SK-N-SH (cell line): ENCODE measurements around the gene DNM2. TPM values are rescaled to one million over a fixed set of nuclear protein-coding genes. Genes with fewer than 3 reads are reported as not detected.

Experiments
- CTCF ChIA-PET: fragments of 300-600, 350-600 bp; formaldehyde crosslinking; extraction: SDS; loops from one replicate; lab custom pipeline; 2021; lab: Yijun Ruan, JAX
- POLR2A ChIA-PET: fragments of 350-600 bp; sonication (Branson Sonifier 250); formaldehyde crosslinking; extraction: SDS; loops from one replicate; lab custom pipeline; 2020; ENCODE audit warnings: antibody characterized with exemption, inconsistent platforms; lab: Yijun Ruan, JAX
- DNase-seq: peaks from one replicate; pipeline ENCODE4 v3.0.0; 2012
- H2AFZ ChIP-seq: fragments of 200-600 bp; sonication (generic); 2 replicates; pipeline ENCODE4 v1.8.1; 2016; ENCODE audit warnings: antibody characterized with exemption, mild to moderate bottlenecking, low read depth
- H3F3A ChIP-seq: fragments of 200-600 bp; sonication (generic); replicated peaks from 2 replicates; pipeline ENCODE3; 2016; ENCODE audit warnings: antibody characterized with exemption, mild to moderate bottlenecking; ENCODE audit not compliant: insufficient read depth
- H3K27ac ChIP-seq, 2 experiments: fragments of 200-500 bp in 1 of 2; fragments of 200-600 bp in 1 of 2; sonication (Bioruptor generic) in 1 of 2; sonication (generic), shearing (Covaris generic) in 1 of 2; 2 replicates each; pipeline versions ENCODE4 v1.5.1 to v1.6.1; 2014 to 2016; ENCODE audit warnings: low read depth in 2 of 2, inconsistent platforms in 1 of 2, low read length in 1 of 2, mild to moderate bottlenecking in 1 of 2, mixed read lengths in 1 of 2
- H3K27me3 ChIP-seq: fragments of 200-600 bp; sonication (generic), shearing (Covaris generic); 2 replicates; pipeline ENCODE4 v1.6.1; 2016; ENCODE audit warnings: mixed run types; ENCODE audit not compliant: insufficient read depth
- H3K36me3 ChIP-seq, 2 experiments: fragments of 200-500 bp in 1 of 2; fragments of 200-600 bp in 1 of 2; sonication (Bioruptor generic) in 1 of 2; sonication (generic) in 1 of 2; replicated peaks in 1 of 2; 2 replicates each; pipeline versions ENCODE3 to v1.5.1; 2014 to 2016; ENCODE audit warnings: low read length in 1 of 2, mild to moderate bottlenecking in 1 of 2; ENCODE audit not compliant: insufficient read depth in 2 of 2, control insufficient read depth in 1 of 2
- H3K4me1 ChIP-seq, 2 experiments: fragments of 200-500 bp in 1 of 2; fragments of 200-600 bp in 1 of 2; sonication (Bioruptor generic) in 1 of 2; sonication (generic), shearing (Covaris generic) in 1 of 2; 2 replicates each; pipeline versions ENCODE4 v1.5.1 to v1.6.1; 2014 to 2016; ENCODE audit warnings: low read depth in 1 of 2, low read length in 1 of 2, mixed run types in 1 of 2; ENCODE audit not compliant: insufficient read depth in 2 of 2, control insufficient read depth in 1 of 2
- H3K4me2 ChIP-seq: fragments of 200-600 bp; sonication (generic), shearing (Covaris generic); 2 replicates; pipeline ENCODE4 v1.6.1; 2017; ENCODE audit warnings: mixed run types
- H3K4me3 ChIP-seq, 2 experiments: fragments of 200-500 bp in 1 of 2; fragments of 200-600 bp in 1 of 2; sonication (Bioruptor generic) in 1 of 2; sonication (generic), shearing (Covaris generic) in 1 of 2; 2 replicates each; pipeline versions ENCODE4 v1.5.1 to v1.8.1; 2014 to 2016; ENCODE audit warnings: low read depth in 2 of 2, inconsistent platforms in 1 of 2, low read length in 1 of 2, mild to moderate bottlenecking in 1 of 2, mixed read lengths in 1 of 2, moderate library complexity in 1 of 2
- H3K79me2 ChIP-seq: fragments of 200-600 bp; sonication (generic); 2 replicates; pipeline ENCODE4 v1.8.1; 2017; ENCODE audit warnings: mild to moderate bottlenecking; ENCODE audit not compliant: insufficient read depth
- H3K9ac ChIP-seq: fragments of 200-600 bp; sonication (generic); 2 replicates; pipeline ENCODE4 v1.6.1; 2017; ENCODE audit warnings: mixed run types
- H3K9me2 ChIP-seq: fragments of 200-600 bp; sonication (generic); 2 replicates; pipeline ENCODE4 v1.6.1; 2017; ENCODE audit warnings: mixed run types
- H3K9me3 ChIP-seq: fragments of 200-600 bp; sonication (generic); 2 replicates; pipeline ENCODE4 v1.6.1; 2017; ENCODE audit warnings: mixed run types, mild to moderate bottlenecking, moderate library complexity
- H4K20me1 ChIP-seq: fragments of 200-600 bp; sonication (generic); 2 replicates; pipeline ENCODE4 v1.6.1; 2017; ENCODE audit warnings: mild to moderate bottlenecking, mixed run types; ENCODE audit not compliant: insufficient read depth
- ELF1 ChIP-seq: IDR thresholded peaks from 2 replicates; pipeline ENCODE4 v1.4.0; 2012
- EP300 ChIP-seq, 2 experiments: IDR thresholded peaks; 2 replicates each; pipeline versions ENCODE4 v1.4.0 to v1.6.1; 2012; ENCODE audit warnings: borderline replicate concordance in 1 of 2, low read depth in 1 of 2, low read length in 1 of 2
- FOSL2 ChIP-seq: IDR thresholded peaks from 2 replicates; pipeline ENCODE4 v1.4.0; 2012; ENCODE audit warnings: low read depth, mild to moderate bottlenecking, moderate library complexity, borderline replicate concordance
- FOXJ3 ChIP-seq: sonication (generic); formaldehyde crosslinking; IDR thresholded peaks from 2 replicates; pipeline ENCODE4 v1.5.1; 2020; ENCODE audit warnings: mild to moderate bottlenecking, missing genetic modification reagents
- FOXM1 ChIP-seq: IDR thresholded peaks from 2 replicates; pipeline ENCODE4 v1.4.0; 2012; ENCODE audit warnings: low read depth, mild to moderate bottlenecking
- GABPA ChIP-seq: IDR thresholded peaks from 2 replicates; pipeline ENCODE4 v1.4.0; 2012; ENCODE audit warnings: low read depth, mild to moderate bottlenecking
- GATA2 ChIP-seq: sonication (generic); formaldehyde crosslinking; IDR thresholded peaks from 2 replicates; pipeline ENCODE4 v1.5.0; 2020; ENCODE audit warnings: mild to moderate bottlenecking, missing genetic modification reagents
- MEF2A ChIP-seq: IDR thresholded peaks from 2 replicates; pipeline ENCODE4 v1.4.0; 2012; ENCODE audit warnings: low read depth, borderline replicate concordance
- MXI1 ChIP-seq: IDR thresholded peaks from 2 replicates; pipeline ENCODE4 v1.6.1; 2012; ENCODE audit warnings: mild to moderate bottlenecking, low read depth, low read length, improper control_type of control experiment
- NRF1 ChIP-seq: IDR thresholded peaks from 2 replicates; pipeline ENCODE4 v1.6.1; 2012; ENCODE audit warnings: low read depth, mild to moderate bottlenecking, low read length
- PBX3 ChIP-seq: IDR thresholded peaks from 2 replicates; pipeline ENCODE4; 2012
- RAD21 ChIP-seq: IDR thresholded peaks from 2 replicates; pipeline ENCODE4 v1.6.1; 2012; ENCODE audit warnings: mild to moderate bottlenecking, low read length
- RCOR1 ChIP-seq: fragments of 150-350 bp; IDR thresholded peaks from 2 replicates; pipeline ENCODE4 v1.6.1; 2017; ENCODE audit warnings: antibody characterized with exemption, low read length
- SIN3A ChIP-seq: IDR thresholded peaks from 2 replicates; pipeline ENCODE4 v1.6.1; 2012; ENCODE audit warnings: low read depth, mild to moderate bottlenecking, low read length, moderate library complexity, borderline replicate concordance
- TAF1 ChIP-seq: IDR thresholded peaks from 2 replicates; pipeline ENCODE4 v1.6.1; 2012; ENCODE audit warnings: low read depth, mild to moderate bottlenecking, low read length, moderate library complexity, borderline replicate concordance
- TCF12 ChIP-seq: IDR thresholded peaks from 2 replicates; pipeline ENCODE4 v1.4.0; 2012
- YY1 ChIP-seq: IDR thresholded peaks from 2 replicates; pipeline ENCODE4 v1.4.0; 2012; ENCODE audit warnings: low read depth, mild to moderate bottlenecking
- WGBS: methylation state at CpG from one replicate; pipeline ENCODE4 v1.1.6; 2017; ENCODE audit warnings: low lambda C conversion rate; 5-methylcytosine and 5-hydroxymethylcytosine counted together
- polyA plus RNA-seq, 3 experiments: library from polyadenylated mRNA; depleted of rRNA; stranded (reverse); fragments of >200 nt; gene quantifications; 2 replicates each; pipeline ENCODE4 v1.2.3, GENCODE V29; 2012
- TF ChIP-seq, protein P1 (sequence below): IDR thresholded peaks from 2 replicates; pipeline ENCODE4 v1.6.1; 2012; ENCODE audit warnings: mild to moderate bottlenecking, low read depth, low read length, moderate library complexity
- TF ChIP-seq, protein P2 (sequence below): IDR thresholded peaks from 2 replicates; pipeline ENCODE4 v1.4.0; 2012; ENCODE audit warnings: low read depth, borderline replicate concordance
- TF ChIP-seq, protein P3 (sequence below): IDR thresholded peaks from 2 replicates; pipeline ENCODE4 v1.4.0; 2012; ENCODE audit warnings: low read depth, borderline replicate concordance
- TF ChIP-seq, protein P4 (sequence below): IDR thresholded peaks from 2 replicates; pipeline ENCODE4 v1.4.0; 2012; ENCODE audit warnings: low read depth

The DNM2 gene
- polyA plus RNA-seq, 1 of the 3 experiments (the other 2 are of a cell fraction), result 52.5 TPM

- peaks cover 4 to 21% of the 10 kb centered on the region in 2 experiments; a peak in 1 of 4 replicates for H3K4me1 ChIP-seq
- no peak overlapping the region for H3K4me3 ChIP-seq
- no peak overlapping the region for H3K4me2 ChIP-seq
Measured at GRCh38 chr19:10720607-10721125, 2.8 kb downstream of the DNM2 start.

GRCh38 chr19:10723591-10723990 lies 5.7 kb downstream of the DNM2 start:
- peaks cover 99% of the 10 kb centered on the region for H4K20me1 ChIP-seq

More at GRCh38 chr19:10720607-10721125, 2.8 kb downstream of the DNM2 start:
- WGBS, result 98% methylated on average over 6 of the region's 6 CpGs
- Histone ChIP-seq H3K79me2 (peaks cover 78% of the 10 kb centered on the region), H2AFZ (no peak overlapping the region), H3K27me3 (no peaks in the 10 kb centered on the region), H3K9me3 (no peaks in the 10 kb centered on the region), H3F3A (peaks cover 15% of the 10 kb centered on the region), H3K36me3 (peaks cover 0 to 5% of the 10 kb centered on the region in 2 experiments), H4K20me1 (peaks cover 73% of the 10 kb centered on the region), H3K27ac (no peak overlapping the region), H3K9ac (no peak overlapping the region), H3K9me2 (no peaks in the 10 kb centered on the region)
- CTCF ChIA-PET, result interaction anchor here (0.7 to 3.9 kb wide), 4 partner anchors 14 to 144 kb away, joined by 3 to 21 read pairs (median 6); partner anchors contain the start of gene TMED1
- TF ChIP-seq NRF1 (no peak), YY1 (no peak)
- no peak for DNase-seq
- POLR2A ChIA-PET, result no interaction called here

More at GRCh38 chr19:10723591-10723990, 5.7 kb downstream of the DNM2 start:
- H3K9ac ChIP-seq, result no peak overlapping the region
- no peak overlapping the region for H2AFZ ChIP-seq
- peaks cover 0 to 21% of the 10 kb centered on the region in 2 experiments; a peak in 1 of 4 replicates for H3K4me1 ChIP-seq
- H3K4me3 ChIP-seq, result no peak overlapping the region
- no peak for TF ChIP-seq RCOR1
- TF ChIP-seq, protein P1, sequence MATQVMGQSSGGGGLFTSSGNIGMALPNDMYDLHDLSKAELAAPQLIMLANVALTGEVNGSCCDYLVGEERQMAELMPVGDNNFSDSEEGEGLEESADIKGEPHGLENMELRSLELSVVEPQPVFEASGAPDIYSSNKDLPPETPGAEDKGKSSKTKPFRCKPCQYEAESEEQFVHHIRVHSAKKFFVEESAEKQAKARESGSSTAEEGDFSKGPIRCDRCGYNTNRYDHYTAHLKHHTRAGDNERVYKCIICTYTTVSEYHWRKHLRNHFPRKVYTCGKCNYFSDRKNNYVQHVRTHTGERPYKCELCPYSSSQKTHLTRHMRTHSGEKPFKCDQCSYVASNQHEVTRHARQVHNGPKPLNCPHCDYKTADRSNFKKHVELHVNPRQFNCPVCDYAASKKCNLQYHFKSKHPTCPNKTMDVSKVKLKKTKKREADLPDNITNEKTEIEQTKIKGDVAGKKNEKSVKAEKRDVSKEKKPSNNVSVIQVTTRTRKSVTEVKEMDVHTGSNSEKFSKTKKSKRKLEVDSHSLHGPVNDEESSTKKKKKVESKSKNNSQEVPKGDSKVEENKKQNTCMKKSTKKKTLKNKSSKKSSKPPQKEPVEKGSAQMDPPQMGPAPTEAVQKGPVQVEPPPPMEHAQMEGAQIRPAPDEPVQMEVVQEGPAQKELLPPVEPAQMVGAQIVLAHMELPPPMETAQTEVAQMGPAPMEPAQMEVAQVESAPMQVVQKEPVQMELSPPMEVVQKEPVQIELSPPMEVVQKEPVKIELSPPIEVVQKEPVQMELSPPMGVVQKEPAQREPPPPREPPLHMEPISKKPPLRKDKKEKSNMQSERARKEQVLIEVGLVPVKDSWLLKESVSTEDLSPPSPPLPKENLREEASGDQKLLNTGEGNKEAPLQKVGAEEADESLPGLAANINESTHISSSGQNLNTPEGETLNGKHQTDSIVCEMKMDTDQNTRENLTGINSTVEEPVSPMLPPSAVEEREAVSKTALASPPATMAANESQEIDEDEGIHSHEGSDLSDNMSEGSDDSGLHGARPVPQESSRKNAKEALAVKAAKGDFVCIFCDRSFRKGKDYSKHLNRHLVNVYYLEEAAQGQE, result no peak
- no peak for TF ChIP-seq GABPA
- no peak for TF ChIP-seq MXI1
- TF ChIP-seq GATA2, result no peak
- no peak for TF ChIP-seq RAD21
- no peak for TF ChIP-seq PBX3
- TF ChIP-seq, protein P2, sequence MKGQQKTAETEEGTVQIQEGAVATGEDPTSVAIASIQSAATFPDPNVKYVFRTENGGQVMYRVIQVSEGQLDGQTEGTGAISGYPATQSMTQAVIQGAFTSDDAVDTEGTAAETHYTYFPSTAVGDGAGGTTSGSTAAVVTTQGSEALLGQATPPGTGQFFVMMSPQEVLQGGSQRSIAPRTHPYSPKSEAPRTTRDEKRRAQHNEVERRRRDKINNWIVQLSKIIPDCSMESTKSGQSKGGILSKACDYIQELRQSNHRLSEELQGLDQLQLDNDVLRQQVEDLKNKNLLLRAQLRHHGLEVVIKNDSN, result no peak
- TF ChIP-seq TAF1, result no peak
- TF ChIP-seq ELF1, result no peak
- TF ChIP-seq YY1, result no peak
- TF ChIP-seq, protein P3, sequence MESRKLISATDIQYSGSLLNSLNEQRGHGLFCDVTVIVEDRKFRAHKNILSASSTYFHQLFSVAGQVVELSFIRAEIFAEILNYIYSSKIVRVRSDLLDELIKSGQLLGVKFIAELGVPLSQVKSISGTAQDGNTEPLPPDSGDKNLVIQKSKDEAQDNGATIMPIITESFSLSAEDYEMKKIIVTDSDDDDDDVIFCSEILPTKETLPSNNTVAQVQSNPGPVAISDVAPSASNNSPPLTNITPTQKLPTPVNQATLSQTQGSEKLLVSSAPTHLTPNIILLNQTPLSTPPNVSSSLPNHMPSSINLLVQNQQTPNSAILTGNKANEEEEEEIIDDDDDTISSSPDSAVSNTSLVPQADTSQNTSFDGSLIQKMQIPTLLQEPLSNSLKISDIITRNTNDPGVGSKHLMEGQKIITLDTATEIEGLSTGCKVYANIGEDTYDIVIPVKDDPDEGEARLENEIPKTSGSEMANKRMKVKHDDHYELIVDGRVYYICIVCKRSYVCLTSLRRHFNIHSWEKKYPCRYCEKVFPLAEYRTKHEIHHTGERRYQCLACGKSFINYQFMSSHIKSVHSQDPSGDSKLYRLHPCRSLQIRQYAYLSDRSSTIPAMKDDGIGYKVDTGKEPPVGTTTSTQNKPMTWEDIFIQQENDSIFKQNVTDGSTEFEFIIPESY, result no peak
- TF ChIP-seq FOSL2, result no peak
- TF ChIP-seq MEF2A, result no peak
- no peak for TF ChIP-seq FOXM1
- TF ChIP-seq FOXJ3 (CRISPR knock-in tag), result no peak
- TF ChIP-seq EP300 (IDR thresholded peaks at IDR 0.05; ENCODE audit: borderline replicate concordance in 1 of 2, low read depth in 1 of 2, low read length in 1 of 2), result no peak
- no peak for TF ChIP-seq TCF12
- TF ChIP-seq, protein P4, sequence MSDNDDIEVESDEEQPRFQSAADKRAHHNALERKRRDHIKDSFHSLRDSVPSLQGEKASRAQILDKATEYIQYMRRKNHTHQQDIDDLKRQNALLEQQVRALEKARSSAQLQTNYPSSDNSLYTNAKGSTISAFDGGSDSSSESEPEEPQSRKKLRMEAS, result no peak
- no peak for TF ChIP-seq SIN3A
- TF ChIP-seq, all 33 proteins: peak for 0
- Histone ChIP-seq H3K36me3 (peaks cover 0 to 5% of the 10 kb centered on the region in 2 experiments), H3K27me3 (no peaks in the 10 kb centered on the region), H3K79me2 (peaks cover 100% of the 10 kb centered on the region), H3K4me2 (no peak overlapping the region), H3F3A (peaks cover 10% of the 10 kb centered on the region), H3K9me2 (no peaks in the 10 kb centered on the region), H3K9me3 (no peaks in the 10 kb centered on the region), H3K27ac (no peak overlapping the region)
- DNase-seq, result no peak
- POLR2A ChIA-PET, result no interaction called here
- WGBS, result 100% methylated on average over 3 of the region's 3 CpGs
- CTCF ChIA-PET, result interaction anchor here (1.1 to 1.8 kb wide), 5 partner anchors 36 to 141 kb away, joined by 3 to 7 read pairs (median 4); partner anchors contain the start of gene TMED1
